ENCODE measurements around the gene RIPOR3. TPM values are rescaled to one million over a fixed set of nuclear protein-coding genes. Genes with fewer than 3 reads are reported as not detected.
A peak's percentile ranks its signal among the peaks of the same experiment; 100 is the strongest.

Gene RIPOR3
- total and polyA plus RNA-seq, 9 of the 15 experiments (the other 6 are each of a cell fraction or from before 2014, with no cell fraction given) = 3.3 to 62.7 (median 21.4) TPM

- TF ChIP-seq, protein P1, sequence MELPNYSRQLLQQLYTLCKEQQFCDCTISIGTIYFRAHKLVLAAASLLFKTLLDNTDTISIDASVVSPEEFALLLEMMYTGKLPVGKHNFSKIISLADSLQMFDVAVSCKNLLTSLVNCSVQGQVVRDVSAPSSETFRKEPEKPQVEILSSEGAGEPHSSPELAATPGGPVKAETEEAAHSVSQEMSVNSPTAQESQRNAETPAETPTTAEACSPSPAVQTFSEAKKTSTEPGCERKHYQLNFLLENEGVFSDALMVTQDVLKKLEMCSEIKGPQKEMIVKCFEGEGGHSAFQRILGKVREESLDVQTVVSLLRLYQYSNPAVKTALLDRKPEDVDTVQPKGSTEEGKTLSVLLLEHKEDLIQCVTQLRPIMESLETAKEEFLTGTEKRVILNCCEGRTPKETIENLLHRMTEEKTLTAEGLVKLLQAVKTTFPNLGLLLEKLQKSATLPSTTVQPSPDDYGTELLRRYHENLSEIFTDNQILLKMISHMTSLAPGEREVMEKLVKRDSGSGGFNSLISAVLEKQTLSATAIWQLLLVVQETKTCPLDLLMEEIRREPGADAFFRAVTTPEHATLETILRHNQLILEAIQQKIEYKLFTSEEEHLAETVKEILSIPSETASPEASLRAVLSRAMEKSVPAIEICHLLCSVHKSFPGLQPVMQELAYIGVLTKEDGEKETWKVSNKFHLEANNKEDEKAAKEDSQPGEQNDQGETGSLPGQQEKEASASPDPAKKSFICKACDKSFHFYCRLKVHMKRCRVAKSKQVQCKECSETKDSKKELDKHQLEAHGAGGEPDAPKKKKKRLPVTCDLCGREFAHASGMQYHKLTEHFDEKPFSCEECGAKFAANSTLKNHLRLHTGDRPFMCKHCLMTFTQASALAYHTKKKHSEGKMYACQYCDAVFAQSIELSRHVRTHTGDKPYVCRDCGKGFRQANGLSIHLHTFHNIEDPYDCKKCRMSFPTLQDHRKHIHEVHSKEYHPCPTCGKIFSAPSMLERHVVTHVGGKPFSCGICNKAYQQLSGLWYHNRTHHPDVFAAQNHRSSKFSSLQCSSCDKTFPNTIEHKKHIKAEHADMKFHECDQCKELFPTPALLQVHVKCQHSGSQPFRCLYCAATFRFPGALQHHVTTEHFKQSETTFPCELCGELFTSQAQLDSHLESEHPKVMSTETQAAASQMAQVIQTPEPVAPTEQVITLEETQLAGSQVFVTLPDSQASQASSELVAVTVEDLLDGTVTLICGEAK (IDR thresholded peaks at IDR 0.05) = peak; percentile 67
- TF ChIP-seq, protein P1 (CRISPR knock-in tag; IDR thresholded peaks at IDR 0.05) = 0 out of 2 replicates have a peak, but pooled peaks have one; percentile 15
Measured at GRCh38 chr20:50635014-50635557, 56.3 kb downstream of the RIPOR3 start (continued).

All from K562 (cell line).